Testis (tissue), 3 donors: ENCODE data around the gene FBXW4. TPM values are rescaled to one million over a fixed set of nuclear protein-coding genes. Genes with fewer than 3 reads are reported as not detected.

ENCODE experiments used
- DNase-seq: peaks from one replicate; pipeline ENCODE4 v3.0.0-alpha.2; 2019
- H3K27ac ChIP-seq, 2 donors: fragments of 200-600 bp; sonication (generic); one replicate each; pipeline ENCODE4 v1.5.1; 2019
- H3K27me3 ChIP-seq: fragments of 200-600 bp; sonication (generic); one replicate; pipeline ENCODE4 v1.5.1; 2019
- H3K36me3 ChIP-seq: fragments of 200-600 bp; sonication (generic); one replicate; pipeline ENCODE4 v1.5.1; 2017; ENCODE audit warnings: low read depth; ENCODE audit errors: missing control alignments
- H3K4me1 ChIP-seq: fragments of 200-600 bp; sonication (generic); one replicate; pipeline ENCODE4 v1.5.1; 2019
- H3K4me3 ChIP-seq, 2 donors: fragments of 200-600 bp; sonication (generic); one replicate each; pipeline ENCODE4 v1.5.1; 2017 to 2019
- H3K9me3 ChIP-seq: fragments of 200-600 bp; sonication (generic); one replicate; pipeline ENCODE4 v1.5.1; 2017
- CTCF ChIP-seq, 3 experiments: fragments of 450-650 bp in 2 of 3; fragments of 200-600 bp in 1 of 3; sonication (generic) in 1 of 3; IDR thresholded peaks; one replicate each; pipeline ENCODE4 v1.5.1; 2016 to 2019; ENCODE audit warnings: antibody characterized with exemption in 3 of 3, mild to moderate bottlenecking in 2 of 3, moderate library complexity in 1 of 3
- POLR2A ChIP-seq: fragments of 450-650 bp; IDR thresholded peaks from one replicate; pipeline ENCODE4 v1.6.1; 2017; ENCODE audit warnings: antibody characterized with exemption, mild to moderate bottlenecking, moderate library complexity
- WGBS, 2 donors: methylation state at CpG; one replicate each; pipeline ENCODE4 v1.1.5; 2018; 5-methylcytosine and 5-hydroxymethylcytosine counted together
- intact Hi-C: fragments of 100-400 bp; cut with DNase I; formaldehyde crosslinking; loops from one replicate; pipeline ENCODE4 v1.15.1; 2023; ENCODE audit warnings: low total_unique reads
- polyA plus RNA-seq: library from polyadenylated mRNA; stranded (reverse); fragments of 350-450 nt; fragmentation: Illumina TruSeq; extraction: RNeasy Lipid Tissue Mini Kit (QIAGEN cat#74804); gene quantifications from one replicate; pipeline ENCODE4 v1.2.3, GENCODE V29; 2014; ENCODE audit warnings: low read depth, low replicate concordance; ENCODE audit not compliant: insufficient read depth
- total RNA-seq, 2 donors: library from RNA; depleted of rRNA; stranded (reverse); fragments of >200 nt; gene quantifications; one replicate each; pipeline ENCODE4 v1.2.3, GENCODE V29; 2016

FBXW4 gene
- total and polyA plus RNA-seq, 3 donors from 2014 or later: 49.0 to 76.1 (median 62.5) TPM

- TF ChIP-seq CTCF (IDR thresholded peaks at IDR 0.05): no peak
- TF ChIP-seq POLR2A: no peak
- H3K4me3 ChIP-seq: no peak overlapping the region
- no peaks in the 10 kb centered on the region for H3K9me3 ChIP-seq
- H3K36me3 ChIP-seq: no peaks in the 10 kb centered on the region
- H3K4me1 ChIP-seq: no peaks in the 10 kb centered on the region
- intact Hi-C loops: no loop called here
- DNase-seq: no peak
- WGBS, 2 donors: 85 to 94% methylated on average over 2 of the region's 2 CpGs
- no peaks in the 10 kb centered on the region for H3K27me3 ChIP-seq
- H3K27ac ChIP-seq: no peak overlapping the region
Measured at GRCh38 chr10:101712997-101713396, 18.0 kb upstream of the FBXW4 start.

GRCh38 chr10:101710793-101711192 is 15.8 kb upstream of the FBXW4 start:
- intact Hi-C loops: no loop called here
- Histone ChIP-seq H3K36me3 (no peaks in the 10 kb centered on the region), H3K9me3 (no peaks in the 10 kb centered on the region), H3K4me3 (no peak overlapping the region), H3K27me3 (no peaks in the 10 kb centered on the region), H3K4me1 (no peaks in the 10 kb centered on the region), H3K27ac (no peak overlapping the region)
- 78 to 80% methylated on average over 2 of the region's 2 CpGs for WGBS, 2 donors
- DNase-seq: no peak
- no peak for TF ChIP-seq CTCF (IDR thresholded peaks at IDR 0.05)
- no peak for TF ChIP-seq POLR2A

DNA sequence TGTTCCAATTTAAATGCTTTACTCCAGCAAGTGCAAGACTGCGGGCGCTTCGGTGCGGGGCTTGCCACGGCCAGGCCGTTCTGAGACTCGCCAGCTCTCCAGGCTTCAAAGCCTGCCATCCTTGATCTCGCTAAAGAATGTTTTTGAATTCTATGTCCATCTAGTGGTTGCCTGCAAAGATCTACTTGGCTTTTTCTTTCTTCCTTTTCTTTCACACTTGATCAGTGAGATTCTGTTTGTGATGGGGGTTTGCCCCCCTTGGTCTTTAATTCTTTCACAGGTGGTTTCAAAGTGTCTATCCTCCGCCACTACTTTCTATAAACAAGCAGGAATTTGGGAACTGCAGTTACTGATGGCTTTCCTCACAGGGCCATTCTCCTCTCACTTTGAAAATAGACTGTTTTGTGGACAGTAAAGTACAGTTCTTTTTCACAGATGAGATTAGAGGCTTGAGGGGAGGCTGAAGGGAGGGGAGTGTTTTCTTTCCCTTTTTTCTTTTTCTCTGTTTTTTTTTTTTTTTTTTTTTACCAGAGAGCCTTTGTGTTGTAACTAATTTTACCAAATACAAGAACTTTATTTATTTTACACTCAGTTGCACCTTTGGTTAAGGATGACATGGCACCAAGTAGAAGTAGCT is 15.2 kb upstream of the FBXW4 start:
- H3K27me3 ChIP-seq: no peaks in the 10 kb centered on the region

DNA sequence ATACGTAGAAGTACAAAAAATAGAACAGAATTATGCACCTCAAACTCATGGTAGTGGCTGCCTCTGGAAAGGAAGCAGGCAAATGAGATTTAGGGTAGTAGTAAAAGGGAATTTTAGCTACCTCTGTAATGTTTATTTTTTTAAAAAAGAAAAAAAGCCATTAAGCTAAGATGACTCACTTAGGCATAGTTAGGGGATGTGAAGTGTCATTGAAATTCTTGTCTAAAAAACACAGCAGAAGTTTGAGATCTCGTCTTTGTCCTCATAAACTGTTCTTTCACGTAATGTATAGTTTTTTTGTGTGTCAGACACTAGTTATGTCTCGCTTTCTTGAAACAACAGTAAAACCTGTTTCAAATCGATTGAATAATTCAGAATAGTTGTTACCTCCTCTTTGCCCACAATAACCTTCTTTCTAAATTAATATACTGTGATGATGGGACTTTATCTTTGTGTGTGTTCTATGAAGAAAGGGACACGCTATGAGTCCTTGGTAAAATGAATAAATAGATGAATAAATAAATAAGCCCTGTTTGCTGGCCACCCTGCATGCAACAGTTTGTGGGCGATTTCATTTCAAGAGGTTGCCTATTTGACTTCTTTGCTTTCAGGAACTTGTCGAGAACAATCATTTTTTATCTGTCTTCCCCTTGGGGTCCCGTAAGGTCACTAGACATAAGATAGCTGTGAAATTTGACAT is 14.5 kb upstream of the FBXW4 start:
- no peaks in the 10 kb centered on the region for H3K4me1 ChIP-seq
- intact Hi-C loops: no loop called here
- no peaks in the 10 kb centered on the region for H3K27me3 ChIP-seq
- no peak for DNase-seq
- 71 to 79% methylated on average over 9 of the region's 9 CpGs for WGBS, 2 donors
- no peaks in the 10 kb centered on the region for H3K9me3 ChIP-seq
- H3K27ac ChIP-seq: no peak overlapping the region
- H3K36me3 ChIP-seq: no peaks in the 10 kb centered on the region
- no peak overlapping the region for H3K4me3 ChIP-seq
- TF ChIP-seq POLR2A (no peak), CTCF (IDR thresholded peaks at IDR 0.05) (no peak)

More for the DNA sequence above, 15.2 kb upstream of the FBXW4 start:
- H3K4me3 ChIP-seq: no peak overlapping the region
- intact Hi-C loops: no loop called here
- H3K9me3 ChIP-seq: no peaks in the 10 kb centered on the region
- H3K36me3 ChIP-seq: no peaks in the 10 kb centered on the region
- TF ChIP-seq CTCF (IDR thresholded peaks at IDR 0.05) (no peak), POLR2A (no peak)
- H3K27ac ChIP-seq: no peak overlapping the region
- no peak for DNase-seq
- H3K4me1 ChIP-seq: no peaks in the 10 kb centered on the region
- WGBS, 2 donors: 46 to 53% methylated on average over 9 of the region's 9 CpGs
